ENCODE measurements around the gene PNPLA6.

Gene PNPLA6

DNA sequence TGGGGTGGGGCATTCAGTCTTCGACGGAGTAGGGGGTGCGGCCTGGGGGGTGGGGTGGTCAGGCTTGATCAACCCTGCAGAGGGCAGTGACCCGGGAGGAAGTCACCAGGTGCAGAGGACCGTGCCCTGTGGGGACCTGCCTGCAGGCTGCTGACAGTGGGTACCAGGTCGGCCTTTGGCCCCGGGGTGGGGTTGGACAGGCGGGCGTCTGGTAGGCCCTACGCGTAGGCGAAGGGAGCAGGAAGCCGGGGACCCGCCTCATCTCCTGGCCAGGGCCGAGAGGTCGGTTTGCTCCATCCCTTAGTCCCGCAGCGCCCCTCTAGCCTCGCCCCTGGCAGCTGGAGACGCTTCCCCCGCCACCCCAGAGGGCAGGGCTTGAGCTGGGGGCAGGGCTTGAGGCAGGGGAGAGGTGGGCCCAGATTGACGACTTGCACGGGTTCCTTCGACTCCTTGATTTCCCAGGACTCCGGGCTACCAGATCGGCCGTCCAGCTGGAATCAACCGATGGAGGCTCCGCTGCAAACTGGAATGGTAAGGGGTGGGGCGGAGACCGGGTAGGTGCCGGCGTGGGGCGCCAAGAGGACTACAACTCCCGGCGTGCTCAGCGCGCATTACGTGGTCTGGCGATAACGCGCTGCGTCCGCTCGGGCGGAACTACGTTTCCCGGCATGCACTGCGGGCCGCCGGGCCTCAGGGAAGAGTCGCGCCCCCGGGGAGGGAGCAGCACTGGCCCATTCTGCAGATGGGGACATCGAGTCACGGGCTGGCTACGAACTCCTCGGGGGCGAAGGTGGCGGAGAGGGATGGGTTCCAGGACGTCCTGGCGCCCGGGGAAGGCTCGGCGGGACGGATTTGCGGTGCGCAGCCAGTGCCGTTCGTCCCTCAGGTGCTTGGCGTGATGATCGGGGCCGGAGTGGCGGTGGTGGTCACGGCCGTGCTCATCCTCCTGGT is at the start of gene PNPLA6:
Gene PNPLA6, plus strand, starts transcription at position 671 of the 951 bp plus-strand sequence. Its CDS starts 72 bp downstream, at position 743.
- peaks cover 28% of the 10 kb centered on the region for H3K4me1 Mint-ChIP-seq (ENCODE audit: low read depth)

DNA sequence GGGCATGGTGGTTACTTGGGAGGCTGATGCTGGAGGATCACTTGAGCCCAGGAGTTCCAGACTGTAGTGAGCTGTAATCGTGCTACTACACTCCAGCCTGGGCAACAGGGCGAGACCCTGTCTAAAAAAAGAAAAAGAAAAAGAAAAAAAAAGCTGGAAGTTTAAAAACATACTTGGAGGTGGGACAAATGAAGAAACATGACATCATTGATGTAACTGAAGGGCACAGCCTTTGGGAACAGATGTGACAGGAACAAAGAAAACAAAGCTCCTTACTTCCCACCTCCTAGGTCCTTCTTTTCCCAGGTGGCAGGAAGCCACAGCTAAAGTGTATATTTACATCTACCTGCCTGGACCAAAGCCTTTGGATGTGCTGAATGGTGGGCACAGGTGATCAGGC is 48.6 kb upstream of the PNPLA6 start:
- DNase-seq: no peak
- no peaks in the 10 kb centered on the region for H3K9me3 Mint-ChIP-seq
- H3K27ac Mint-ChIP-seq: no peak overlapping the region
- H3K4me3 Mint-ChIP-seq: no peak overlapping the region
- peaks cover 25% of the 10 kb centered on the region for H3K4me1 Mint-ChIP-seq (ENCODE audit: low read depth)
- peaks cover 4% of the 10 kb centered on the region for H3K27me3 Mint-ChIP-seq
- no peaks in the 10 kb centered on the region for H3K36me3 Mint-ChIP-seq (ENCODE audit: low read depth)

More for the DNA sequence above, at the start of gene PNPLA6:
- H3K27me3 Mint-ChIP-seq: no peaks in the 10 kb centered on the region
- peaks cover 53% of the 10 kb centered on the region for H3K36me3 Mint-ChIP-seq (ENCODE audit: low read depth)
- no peaks in the 10 kb centered on the region for H3K9me3 Mint-ChIP-seq
- peak within 1 kb of the TSS; percentile 95 for H3K4me3 Mint-ChIP-seq
- H3K27ac Mint-ChIP-seq: peak within 1 kb of the TSS; percentile 96
- DNase-seq: peak; percentile 97

DNA sequence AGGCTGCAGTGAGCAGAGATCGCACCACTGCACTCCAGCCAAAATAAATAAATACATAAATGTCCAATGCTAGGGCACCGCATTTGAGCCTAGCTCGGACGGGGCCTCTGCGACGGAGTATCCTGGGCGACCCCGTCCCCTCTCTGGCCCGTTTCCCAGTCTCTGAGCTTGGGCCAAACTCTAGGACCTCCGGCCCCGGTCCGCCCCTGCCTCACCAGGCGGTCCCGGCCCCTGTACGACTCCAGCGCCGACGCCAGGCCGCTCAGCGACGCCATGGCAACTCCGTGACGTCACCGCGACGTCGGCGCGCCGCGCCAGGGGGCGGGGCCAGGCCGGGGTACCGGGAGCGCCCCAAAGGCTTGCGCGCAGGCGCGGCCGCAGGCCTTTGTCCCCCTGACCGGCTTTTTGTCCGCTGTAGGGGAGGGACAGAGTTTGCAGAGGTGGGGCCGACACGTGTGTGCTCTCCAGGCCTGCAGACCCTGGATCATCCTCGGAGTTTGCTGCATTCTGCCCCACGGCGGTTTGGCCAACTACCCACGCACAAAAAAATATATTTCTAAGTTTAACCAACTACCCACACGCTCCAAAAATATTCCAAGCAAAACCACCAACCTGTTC is 46.7 kb upstream of the PNPLA6 start, which contains the start of gene PEX11G:
Gene PEX11G, minus strand, starts transcription at position 300 of the 618 bp plus-strand sequence. Its CDS starts 25 bp downstream, at position 275.
- no peaks in the 10 kb centered on the region for H3K27me3 Mint-ChIP-seq
- peak within 1 kb of the TSS; percentile 78 for H3K4me3 Mint-ChIP-seq
- no peaks in the 10 kb centered on the region for H3K36me3 Mint-ChIP-seq (ENCODE audit: low read depth)
- H3K4me1 Mint-ChIP-seq (ENCODE audit: low read depth): peaks cover 28% of the 10 kb centered on the region
- H3K27ac Mint-ChIP-seq: peak within 1 kb of the TSS; percentile 91
- no peaks in the 10 kb centered on the region for H3K9me3 Mint-ChIP-seq
- DNase-seq: peak; percentile 97

DNA sequence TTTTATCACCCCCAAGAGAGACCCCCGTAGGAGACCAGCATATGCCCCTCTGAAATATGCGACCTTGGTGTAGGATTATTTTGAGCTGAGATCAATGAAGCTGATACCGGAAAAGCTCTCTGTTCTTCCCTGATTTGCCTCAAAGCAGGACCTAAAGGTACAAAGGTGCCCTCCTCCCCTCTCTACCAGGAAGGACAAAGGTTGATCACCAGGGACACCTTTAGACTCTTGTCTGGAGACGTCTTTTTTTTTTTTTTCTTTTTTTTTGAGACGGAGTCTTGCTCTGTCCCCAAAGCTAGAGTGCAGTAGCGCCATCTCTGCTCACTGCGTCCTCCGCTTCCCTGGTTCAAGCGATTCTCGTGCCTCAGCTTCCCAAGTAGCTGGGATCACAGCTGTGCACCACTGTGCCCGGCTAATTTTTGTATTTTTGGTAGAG is 45.9 kb upstream of the PNPLA6 start:
- Mint-ChIP-seq H3K27me3 (no peaks in the 10 kb centered on the region), H3K4me3 (peak overlapping the region; percentile 78), H3K4me1 (ENCODE audit: low read depth) (peaks cover 28% of the 10 kb centered on the region), H3K27ac (peak overlapping the region; percentile 91), H3K9me3 (no peaks in the 10 kb centered on the region), H3K36me3 (ENCODE audit: low read depth) (no peaks in the 10 kb centered on the region)
- DNase-seq: no peak

DNA sequence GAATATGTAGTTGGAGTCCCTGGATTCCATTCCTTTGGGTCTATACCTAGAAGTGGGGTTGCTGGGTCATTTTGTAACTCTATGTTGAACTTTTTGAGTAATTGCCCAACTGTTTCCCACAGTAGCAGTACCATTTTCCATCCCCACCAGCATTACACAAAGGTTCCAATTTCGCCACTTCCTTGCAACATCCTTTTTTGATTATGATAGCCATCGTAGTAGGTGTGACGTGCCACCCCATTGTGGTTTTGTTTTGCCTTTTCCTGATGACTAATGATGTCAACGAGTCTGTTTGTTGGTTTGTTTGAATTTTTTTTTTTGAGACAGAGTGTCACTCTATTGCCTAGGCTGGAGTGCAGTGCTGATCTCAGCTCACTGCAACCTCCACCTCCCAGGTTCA is 43.4 kb upstream of the PNPLA6 start:
- no peak overlapping the region for H3K4me3 Mint-ChIP-seq
- H3K27ac Mint-ChIP-seq: peak overlapping the region; percentile 83
- DNase-seq: no peak

DNA sequence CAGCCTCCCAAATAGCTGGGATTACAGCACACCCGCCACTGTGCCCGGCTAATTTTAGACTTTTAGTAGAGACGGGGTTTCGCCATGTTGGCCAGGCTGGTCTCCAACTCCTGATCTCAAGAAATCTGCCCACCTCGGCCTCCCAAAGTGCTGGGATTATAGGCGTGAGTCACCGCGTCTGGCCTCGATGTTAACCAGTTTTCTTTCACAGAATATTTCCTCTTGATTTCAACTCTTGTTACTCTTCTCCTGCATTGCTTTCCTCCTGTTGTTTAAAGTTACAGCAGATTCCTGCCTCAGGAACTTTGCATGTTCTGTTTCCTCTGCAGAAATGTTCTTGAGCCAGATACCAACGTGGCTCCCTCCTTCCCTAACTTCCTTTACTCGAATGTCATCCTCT is 43.0 kb upstream of the PNPLA6 start:
- Mint-ChIP-seq H3K27ac (peak overlapping the region; percentile 83), H3K4me3 (no peak overlapping the region), H3K27me3 (peaks cover 12% of the 10 kb centered on the region), H3K9me3 (no peaks in the 10 kb centered on the region), H3K36me3 (ENCODE audit: low read depth) (no peaks in the 10 kb centered on the region), H3K4me1 (ENCODE audit: low read depth) (peaks cover 28% of the 10 kb centered on the region)
- no peak for DNase-seq

More for the DNA sequence above, 43.4 kb upstream of the PNPLA6 start:
- no peaks in the 10 kb centered on the region for H3K9me3 Mint-ChIP-seq
- H3K36me3 Mint-ChIP-seq (ENCODE audit: low read depth): no peaks in the 10 kb centered on the region
- peaks cover 28% of the 10 kb centered on the region for H3K4me1 Mint-ChIP-seq (ENCODE audit: low read depth)
- H3K27me3 Mint-ChIP-seq: peaks cover 8% of the 10 kb centered on the region

DNA sequence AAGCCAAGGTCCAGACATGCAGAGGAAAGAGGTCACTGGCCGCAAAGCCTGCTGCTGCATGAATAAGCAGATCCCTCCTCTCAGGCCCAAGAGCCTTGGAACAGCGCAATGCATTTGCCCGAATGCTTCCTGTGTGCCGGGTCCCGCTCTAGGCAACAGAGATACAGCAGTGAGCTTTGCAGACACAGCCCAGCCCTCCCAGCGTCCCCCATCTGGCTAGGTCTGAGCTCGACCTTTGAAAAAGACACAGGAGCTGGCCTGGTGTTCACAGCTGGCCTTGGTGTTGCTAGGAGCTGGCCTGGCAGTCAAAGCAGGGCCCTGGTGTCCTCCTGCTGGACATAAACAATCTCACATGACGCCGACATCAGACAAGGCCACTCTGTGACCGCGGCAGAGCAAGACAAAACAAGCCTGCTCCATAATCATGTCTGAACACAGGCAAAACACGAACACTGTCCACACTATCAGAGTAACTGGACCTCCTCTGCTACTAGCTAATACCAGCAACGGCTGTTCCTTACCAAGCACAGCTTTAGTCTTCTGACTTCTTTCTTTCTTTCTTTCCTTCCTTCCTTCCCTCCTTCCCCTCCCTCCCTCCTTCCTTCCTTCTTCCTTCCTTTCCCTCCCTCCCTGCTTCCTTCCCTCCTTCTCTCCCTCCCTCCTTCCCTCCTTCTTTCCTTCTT is 41.0 kb upstream of the PNPLA6 start:
- DNase-seq: no peak
- peaks cover 21% of the 10 kb centered on the region for H3K4me1 Mint-ChIP-seq (ENCODE audit: low read depth)
- H3K27me3 Mint-ChIP-seq: peaks cover 25% of the 10 kb centered on the region
- no peak overlapping the region for H3K4me3 Mint-ChIP-seq
- H3K36me3 Mint-ChIP-seq (ENCODE audit: low read depth): no peaks in the 10 kb centered on the region
- no peak overlapping the region for H3K27ac Mint-ChIP-seq
- H3K9me3 Mint-ChIP-seq: no peaks in the 10 kb centered on the region

DNA sequence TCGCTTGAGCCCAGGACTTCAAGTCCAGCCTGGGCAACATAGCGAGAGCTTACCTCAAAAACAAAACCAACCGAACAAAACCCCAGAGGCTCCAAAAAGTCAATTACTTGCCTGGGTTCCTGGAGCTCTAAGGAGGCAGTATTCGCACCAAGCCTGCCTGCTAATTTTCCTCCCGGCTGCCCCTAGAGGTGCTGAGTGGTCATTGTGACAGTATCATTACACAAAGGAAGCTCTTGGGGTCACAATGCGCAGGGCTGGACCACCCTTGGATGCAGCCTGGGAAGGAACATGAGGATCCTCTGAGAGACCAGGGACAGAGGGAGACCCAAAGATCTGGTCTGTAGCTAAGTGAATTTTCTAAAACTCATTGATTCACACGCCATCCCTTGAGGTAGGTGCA is 38.2 kb upstream of the PNPLA6 start:
- Mint-ChIP-seq H3K36me3 (ENCODE audit: low read depth) (no peaks in the 10 kb centered on the region), H3K9me3 (no peaks in the 10 kb centered on the region), H3K4me3 (no peak overlapping the region), H3K27ac (no peak overlapping the region), H3K4me1 (ENCODE audit: low read depth) (peaks cover 9% of the 10 kb centered on the region), H3K27me3 (peaks cover 46% of the 10 kb centered on the region)
- DNase-seq: no peak

DNA sequence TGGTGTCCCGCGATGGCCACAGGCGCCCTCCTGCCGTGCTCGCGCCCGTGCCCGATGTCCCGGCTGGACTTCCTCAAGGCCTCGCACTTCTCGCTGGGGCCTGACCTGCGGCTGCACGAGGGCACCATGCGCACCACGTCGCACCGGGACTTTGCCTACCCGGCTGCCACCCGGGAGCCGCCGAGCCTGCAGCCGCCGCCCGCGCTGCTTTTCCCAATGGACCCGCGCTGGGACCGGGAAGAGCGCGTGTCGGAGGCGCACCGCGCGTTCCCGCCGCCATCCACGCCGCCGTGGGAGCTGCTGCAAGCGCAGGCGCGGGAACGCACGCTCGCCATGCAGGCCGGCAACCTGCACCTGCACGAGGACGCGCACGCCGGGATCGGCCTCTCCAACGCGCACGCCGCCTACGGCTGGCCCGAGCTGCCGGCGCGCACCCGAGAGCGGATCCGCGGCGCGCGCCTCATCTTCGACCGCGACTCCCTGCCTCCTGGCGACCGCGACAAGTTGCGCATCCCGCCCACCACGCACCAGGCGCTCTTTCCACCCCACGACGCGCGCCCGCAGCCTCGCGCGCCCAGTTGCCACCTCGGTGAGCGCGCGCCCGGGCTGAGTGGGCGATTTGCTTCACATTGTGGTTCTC is 34.6 kb upstream of the PNPLA6 start:
- Mint-ChIP-seq H3K9me3 (no peaks in the 10 kb centered on the region), H3K4me1 (ENCODE audit: low read depth) (peaks cover 11% of the 10 kb centered on the region), H3K4me3 (peak overlapping the region; percentile 51), H3K27me3 (peaks cover 76% of the 10 kb centered on the region), H3K27ac (no peak overlapping the region), H3K36me3 (ENCODE audit: low read depth) (no peaks in the 10 kb centered on the region)
- DNase-seq: peak; percentile 75

DNA sequence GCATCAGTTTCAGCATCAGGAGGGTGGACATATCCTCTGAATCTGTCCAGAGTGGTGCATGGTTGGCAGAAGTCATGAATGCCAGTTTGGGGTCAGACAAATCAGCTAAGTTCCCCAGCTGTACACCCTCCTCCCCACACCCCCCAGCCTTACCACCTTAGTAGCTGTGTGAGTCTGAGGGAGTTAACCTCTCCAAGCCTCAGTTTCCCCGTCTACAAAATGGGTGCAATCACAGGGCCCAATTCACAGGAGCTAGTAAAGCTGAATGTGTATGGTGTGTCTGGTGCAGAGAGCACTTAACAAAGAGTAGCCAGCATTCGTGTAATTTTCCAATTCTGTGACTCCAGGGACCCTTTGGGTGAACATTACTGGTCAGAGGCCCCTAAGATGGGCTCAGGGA is 33.0 kb upstream of the PNPLA6 start:
- Mint-ChIP-seq H3K4me3 (no peak overlapping the region), H3K27ac (no peak overlapping the region), H3K27me3 (peaks cover 75% of the 10 kb centered on the region), H3K9me3 (no peaks in the 10 kb centered on the region), H3K4me1 (ENCODE audit: low read depth) (peaks cover 13% of the 10 kb centered on the region), H3K36me3 (ENCODE audit: low read depth) (no peaks in the 10 kb centered on the region)
- DNase-seq: no peak

DNA sequence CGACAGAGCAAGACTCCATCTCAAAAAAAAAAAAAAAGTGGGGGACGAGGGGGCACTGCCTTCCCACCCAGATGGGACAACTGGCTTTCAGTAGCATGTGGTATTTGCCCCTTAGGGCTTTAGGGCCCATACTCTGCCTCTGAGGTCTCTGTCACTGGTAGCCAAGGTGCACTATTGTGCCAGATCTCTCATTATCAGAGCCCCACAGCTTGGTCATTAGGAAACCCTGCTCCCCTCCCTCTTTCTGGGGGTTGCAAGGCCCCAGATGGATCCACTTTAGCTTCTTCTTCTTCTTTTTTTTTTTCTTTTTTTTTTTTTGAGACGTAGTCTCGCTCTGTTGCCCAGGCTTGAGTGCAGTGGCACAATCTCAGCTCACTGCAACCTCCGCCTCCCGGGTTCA is 30.8 kb upstream of the PNPLA6 start:
- no peak overlapping the region for H3K4me3 Mint-ChIP-seq
- DNase-seq: no peak
- H3K4me1 Mint-ChIP-seq (ENCODE audit: low read depth): peaks cover 13% of the 10 kb centered on the region
- H3K27me3 Mint-ChIP-seq: peaks cover 76% of the 10 kb centered on the region
- no peak overlapping the region for H3K27ac Mint-ChIP-seq
- no peaks in the 10 kb centered on the region for H3K9me3 Mint-ChIP-seq
- H3K36me3 Mint-ChIP-seq (ENCODE audit: low read depth): no peaks in the 10 kb centered on the region

DNA sequence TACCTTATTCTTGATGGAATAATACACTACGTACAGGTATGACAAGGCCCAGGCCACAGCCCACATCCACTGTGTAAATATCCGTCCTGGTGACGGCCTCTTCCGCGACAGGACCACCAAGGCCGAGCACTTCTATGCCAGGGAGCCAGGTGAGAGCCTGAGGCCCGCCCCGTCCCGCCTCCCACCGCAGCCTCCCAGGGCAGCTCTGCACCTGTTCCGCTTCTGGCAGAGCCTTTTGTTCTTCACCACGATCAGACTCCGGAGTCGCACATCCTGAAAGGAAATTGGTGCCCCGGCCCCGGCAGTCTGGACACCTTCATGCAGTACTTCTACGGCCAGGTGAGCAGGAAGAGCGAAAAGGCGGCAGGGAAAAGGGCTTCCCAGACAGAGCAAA is 30.2 kb upstream of the PNPLA6 start:
- DNase-seq: no peak
- peaks cover 13% of the 10 kb centered on the region for H3K4me1 Mint-ChIP-seq (ENCODE audit: low read depth)
- no peak overlapping the region for H3K4me3 Mint-ChIP-seq
- H3K27me3 Mint-ChIP-seq: peaks cover 70% of the 10 kb centered on the region
- H3K27ac Mint-ChIP-seq: no peak overlapping the region
- no peaks in the 10 kb centered on the region for H3K36me3 Mint-ChIP-seq (ENCODE audit: low read depth)
- H3K9me3 Mint-ChIP-seq: no peaks in the 10 kb centered on the region

DNA sequence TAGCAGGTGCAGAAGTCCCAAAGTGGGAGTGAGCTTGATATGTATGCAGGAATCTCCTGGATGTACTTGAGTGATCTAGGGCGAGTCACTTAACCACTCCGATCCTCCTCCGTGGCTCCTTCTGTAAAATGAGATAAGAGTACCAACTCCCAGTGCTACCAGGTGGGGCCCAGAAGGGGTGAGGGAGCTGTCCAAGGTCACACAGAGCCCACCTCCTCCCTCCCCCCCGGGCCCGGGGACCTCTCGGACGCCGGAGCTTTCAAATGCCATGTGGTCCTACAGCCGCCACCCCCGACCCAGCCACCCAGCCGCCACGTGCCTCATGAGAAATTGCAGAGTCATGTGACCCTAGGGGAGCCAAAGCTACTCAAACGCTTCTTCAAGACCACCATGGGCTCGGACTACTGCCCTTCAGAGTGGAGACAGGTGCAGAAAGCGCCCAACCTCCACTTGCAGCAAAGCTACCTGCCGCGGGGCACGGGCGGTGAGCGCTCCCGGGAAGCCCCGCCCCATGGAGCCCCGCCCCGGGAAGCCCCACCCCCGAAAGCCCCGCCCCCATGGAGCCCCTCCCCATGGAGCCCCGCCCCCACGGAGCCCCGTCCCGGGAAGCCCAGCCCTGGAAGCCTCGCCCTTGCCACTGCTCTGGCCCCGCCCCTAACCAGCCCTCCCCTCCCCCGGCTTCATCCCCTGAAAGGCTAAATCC is 29.7 kb upstream of the PNPLA6 start:
- H3K4me3 Mint-ChIP-seq: no peak overlapping the region
- H3K4me1 Mint-ChIP-seq (ENCODE audit: low read depth): peaks cover 13% of the 10 kb centered on the region
- H3K27ac Mint-ChIP-seq: no peak overlapping the region
- no peaks in the 10 kb centered on the region for H3K36me3 Mint-ChIP-seq (ENCODE audit: low read depth)
- DNase-seq: peak; percentile 54
- no peaks in the 10 kb centered on the region for H3K9me3 Mint-ChIP-seq
- H3K27me3 Mint-ChIP-seq: peaks cover 67% of the 10 kb centered on the region

Data from activated T-cell treated with anti-CD3 and anti-CD28 coated beads, Interleukin-2, amount 50 U/mL, for 24 hours (primary cell).